ENCODE results near the gene TRIM72.
"Not testable (repeated sequence)": the region's sequence is repeated elsewhere in the genome, so short reads cannot be mapped to it uniquely, and the experiment has no call there.

The TRIM72 gene

DNA sequence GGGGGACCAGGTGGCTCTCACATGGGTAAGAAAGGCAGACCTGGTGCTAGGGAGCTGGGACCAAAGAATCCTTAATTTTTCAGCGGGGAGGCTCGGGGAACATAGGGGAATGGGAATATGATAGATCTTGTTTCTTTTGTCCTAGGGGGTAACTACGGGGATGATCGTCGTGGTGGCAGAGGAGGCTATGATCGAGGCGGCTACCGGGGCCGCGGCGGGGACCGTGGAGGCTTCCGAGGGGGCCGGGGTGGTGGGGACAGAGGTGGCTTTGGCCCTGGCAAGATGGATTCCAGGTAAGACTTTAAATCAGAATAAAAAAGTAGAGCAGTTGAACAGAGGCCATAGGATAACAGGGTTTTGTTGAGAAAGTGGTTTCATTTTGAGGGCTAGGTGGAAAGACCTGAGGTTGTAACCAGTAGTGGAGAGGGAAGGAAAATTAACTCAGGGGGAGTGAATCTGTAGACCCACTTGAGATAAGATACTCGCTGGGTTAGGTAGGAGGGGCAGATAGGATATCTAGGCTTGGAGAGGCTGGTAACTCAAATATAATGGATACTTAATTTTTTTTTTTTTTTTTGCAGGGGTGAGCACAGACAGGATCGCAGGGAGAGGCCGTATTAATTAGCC lies 23.0 kb upstream of the TRIM72 start:
- no peak for DNase-seq

DNA sequence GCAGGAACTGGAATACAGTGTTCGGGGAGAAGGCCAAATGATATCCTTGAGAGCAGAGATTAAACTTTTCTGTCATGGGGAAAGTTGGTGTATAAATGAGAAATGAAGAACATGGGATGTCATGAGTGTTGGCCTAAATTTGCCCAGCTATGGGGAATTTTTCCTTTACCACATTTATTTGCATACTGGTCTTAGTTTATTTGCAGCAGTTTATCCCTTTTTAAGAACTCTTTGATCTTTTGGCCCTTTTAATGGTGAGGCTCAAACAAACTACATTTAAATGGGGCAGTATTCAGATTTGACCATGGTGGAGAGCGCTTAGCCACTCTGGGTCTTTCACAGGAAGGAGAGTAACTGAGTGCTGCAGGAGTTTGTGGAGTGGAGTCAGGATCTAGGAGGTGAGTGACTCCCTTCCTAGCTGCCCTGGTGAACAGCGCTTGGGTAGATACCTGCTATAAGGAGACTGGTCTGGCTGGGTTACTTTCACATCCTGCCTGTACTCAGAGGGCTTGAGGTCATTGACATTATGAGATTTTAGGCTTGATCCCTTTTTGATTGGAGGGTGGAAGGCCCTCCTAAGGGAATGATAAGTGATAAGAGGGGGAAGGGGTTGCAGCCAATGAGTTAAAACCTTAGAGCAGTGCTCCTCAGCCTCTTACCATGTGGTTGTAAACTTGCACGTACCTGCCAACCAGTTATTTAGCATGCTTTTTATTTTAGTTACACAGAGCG lies 22.1 kb upstream of the TRIM72 start:
- no peak for DNase-seq

DNA sequence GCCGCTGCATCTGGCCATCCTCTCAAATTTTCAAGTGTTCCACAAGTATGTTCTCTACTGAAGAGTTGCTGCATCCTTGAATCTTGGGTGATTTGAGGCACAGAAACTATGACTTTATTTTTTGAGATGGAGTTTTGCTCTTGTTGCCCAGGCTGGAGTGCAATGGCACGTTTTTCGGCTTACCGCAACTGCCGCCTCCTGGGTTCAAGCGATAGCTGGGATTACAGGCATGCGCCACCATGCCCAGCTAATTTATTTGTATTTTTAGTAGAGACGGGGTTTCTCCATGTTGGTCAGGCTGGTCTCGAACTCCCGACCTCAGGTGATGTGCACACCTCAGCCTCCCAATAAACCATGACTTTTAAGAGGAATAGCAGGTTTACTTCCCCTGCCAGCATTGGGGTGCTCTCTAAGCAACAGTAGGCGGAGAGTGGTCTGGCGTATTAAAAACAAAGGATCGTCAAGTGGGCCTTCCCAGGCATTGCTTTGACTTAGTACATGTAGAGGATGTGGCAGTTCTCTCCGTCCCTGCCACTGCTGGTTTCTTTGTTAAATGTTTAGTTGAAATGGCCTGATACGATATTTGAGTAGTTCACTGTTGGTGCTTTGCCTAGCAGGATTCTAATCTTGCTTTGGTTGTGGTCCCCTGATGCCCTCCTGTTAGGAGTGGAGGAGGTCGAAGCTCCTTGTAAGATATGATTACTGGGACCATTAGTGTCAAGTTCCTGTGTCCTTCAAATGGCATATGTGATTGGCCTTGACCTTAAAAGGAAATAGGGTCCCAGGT lies 20.9 kb upstream of the TRIM72 start:
- DNase-seq: no peak

DNA sequence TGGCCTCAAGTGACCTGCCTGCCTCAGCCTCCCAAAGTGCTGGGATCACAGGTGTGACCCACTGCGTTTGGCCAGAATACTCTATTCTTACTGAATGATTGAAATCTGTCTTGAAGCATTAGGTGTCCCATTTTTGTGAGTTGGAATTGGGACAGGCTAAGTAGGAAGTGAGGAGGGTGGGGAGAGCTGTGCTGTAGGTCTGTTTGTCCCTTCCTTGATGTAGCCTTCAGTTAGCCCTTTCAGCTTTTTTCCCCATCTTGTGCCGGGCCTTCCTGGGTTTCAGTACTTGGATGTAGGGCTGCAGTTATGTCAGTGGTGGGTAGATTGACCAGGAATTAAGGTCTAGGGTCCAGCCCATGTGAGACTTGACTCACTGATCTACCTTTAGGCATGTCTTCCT lies 20.0 kb upstream of the TRIM72 start:
- DNase-seq: no peak

DNA sequence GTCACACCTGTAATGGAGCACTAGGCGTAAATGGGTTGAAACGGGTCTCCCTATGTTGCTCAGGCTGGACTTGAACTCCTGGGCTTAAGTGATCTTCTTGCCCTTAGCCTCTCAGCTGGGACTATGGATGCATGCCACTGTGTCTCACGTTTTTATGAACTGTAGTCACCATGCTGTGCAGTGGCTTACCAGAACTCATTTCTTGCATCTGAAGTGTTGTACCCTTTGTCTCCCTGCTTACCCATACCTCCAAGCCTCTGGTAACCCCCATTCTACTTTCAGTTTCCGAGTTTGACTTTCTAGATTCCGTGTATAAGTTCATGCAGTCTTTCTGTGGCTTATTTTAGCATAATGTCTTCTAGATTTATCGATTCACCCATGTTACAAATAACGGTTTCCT lies 19.0 kb upstream of the TRIM72 start:
- no peak for DNase-seq

DNA sequence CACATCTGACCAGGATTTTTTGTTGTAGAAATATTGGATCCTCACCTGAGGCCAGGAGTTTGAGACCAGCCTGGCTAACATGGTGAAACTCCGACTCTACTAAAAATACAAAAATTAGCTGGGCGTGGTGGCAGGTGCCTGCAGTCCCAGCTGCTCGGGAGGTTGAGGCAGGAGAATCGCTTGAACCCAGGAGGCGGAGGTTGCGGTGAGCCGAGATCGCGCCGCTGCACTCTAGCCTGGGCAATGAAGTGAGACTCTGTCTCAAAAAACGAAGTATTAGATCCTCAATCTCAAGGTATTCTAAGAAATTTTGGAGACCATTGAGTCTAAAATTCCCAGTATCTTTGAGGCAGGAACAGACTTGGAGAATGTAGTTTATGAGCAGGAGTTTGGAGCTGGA lies 18.1 kb upstream of the TRIM72 start:
- DNase-seq: not testable (repeated sequence)

DNA sequence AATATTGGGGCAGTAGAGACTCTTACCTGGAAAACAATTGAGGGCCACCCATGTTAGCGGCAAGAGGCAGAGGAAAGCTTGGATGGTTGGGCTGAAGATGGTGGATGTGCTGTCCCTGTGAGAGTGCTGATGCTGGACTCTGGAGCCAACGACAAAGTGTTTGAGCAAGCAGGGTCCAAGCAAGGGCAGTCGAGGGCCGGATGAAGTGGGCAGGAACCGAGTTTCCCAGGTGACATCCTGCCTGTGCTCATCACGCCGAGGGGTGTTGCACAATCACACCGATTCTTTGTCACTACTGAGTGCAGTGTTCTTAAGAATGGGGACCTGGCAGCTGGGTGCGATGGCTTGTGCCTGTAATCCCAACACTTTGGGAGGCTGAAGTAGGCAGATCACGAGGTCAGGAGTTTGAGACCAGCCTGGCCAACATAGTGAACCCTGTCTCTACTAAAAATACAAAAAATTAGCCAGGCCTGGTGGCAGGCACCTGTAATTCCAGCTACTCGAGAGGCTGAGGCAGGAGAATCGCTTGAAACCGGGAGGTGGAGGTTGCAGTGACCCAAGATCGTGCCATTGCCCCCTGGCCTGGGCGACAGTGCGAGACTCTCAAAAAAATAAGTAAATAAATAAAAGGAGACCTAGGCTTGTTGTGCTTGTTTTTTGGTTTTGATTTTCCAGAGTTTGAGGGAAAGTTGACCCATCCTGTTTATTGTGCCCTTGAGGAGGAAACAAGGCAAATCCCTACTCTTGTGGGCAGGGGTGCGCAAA lies 17.4 kb upstream of the TRIM72 start:
- no peak for DNase-seq

DNA sequence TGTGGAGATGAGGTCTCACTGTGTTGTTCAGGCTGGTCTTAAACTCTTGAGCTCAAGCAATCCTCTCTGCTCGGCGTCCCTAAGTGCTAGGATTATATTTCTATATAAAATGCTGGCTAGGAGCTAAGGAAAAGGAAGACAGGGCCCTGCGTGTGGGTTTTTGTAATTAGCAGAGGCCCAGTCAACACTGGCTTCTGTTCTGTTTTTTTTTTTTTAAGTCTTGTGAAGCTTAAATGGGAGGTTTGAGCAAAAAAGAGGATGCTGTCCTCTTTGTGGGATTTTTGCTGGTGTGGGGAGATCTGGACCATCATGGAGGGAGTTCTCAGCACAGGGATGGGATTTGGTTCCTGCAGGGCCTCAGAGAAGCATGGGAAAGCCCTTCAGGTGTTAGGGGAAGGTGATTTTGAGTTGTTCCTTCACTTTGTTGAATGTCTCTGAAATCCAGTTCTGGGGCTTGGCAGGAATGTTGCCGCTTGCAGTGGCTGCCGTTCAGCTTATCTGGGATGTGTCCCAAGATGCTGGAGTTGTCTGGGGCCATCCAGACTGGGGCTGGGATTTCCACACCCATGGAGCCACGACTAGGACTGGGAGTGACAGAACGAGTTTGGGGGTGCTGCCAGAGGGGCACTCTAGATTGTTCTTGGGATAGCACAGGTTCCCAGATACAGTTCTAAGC lies 15.6 kb upstream of the TRIM72 start:
- no peak for DNase-seq

DNA sequence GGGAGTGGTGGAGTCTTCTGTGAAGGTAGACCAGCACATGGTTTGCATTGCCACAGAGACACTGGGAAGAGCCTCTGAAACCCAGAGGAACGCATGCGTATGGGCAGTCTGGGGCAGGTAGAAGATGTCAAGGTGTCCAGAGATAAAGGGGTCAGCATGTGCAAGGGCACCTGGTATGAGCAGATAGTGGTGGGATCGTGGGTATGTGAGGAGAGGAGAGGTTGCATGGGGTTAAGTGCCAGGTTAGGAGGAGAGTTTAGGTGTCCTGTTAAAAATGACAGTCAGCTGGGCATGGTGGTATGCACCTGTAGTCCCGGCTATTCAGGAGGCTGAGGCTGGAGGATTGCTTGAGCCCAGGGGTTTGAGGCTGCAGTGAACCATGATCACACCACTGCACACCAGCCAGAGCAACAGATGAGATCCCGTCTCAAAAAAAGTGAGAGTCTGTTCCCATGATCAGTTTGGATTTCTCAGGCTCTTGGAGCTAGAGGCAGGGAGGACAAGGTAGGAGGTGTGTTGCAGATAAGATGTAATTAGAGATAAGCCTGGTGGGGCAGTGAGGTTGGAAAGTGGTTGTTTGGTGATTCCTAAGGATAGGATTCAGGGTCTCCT lies 14.4 kb upstream of the TRIM72 start:
- DNase-seq: no peak

DNA sequence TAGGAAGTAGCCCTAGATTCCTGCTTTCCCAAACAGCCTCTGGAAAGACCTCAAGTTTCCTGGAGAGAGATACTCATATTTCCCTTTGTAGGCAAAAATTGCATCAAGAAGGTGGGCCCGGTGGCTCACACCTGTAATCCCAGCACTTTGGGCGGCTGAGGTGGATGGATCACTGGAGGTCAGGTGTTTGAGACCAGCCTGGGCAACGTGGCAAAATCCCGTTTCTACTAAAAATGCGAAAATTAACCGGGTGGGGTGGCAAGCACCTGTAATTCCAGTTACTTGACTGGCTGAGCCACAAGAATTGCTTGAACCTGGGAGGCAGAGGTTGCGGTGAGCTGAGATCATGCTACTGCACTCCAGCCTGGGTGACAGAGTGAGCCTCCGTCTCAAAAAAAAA lies 13.8 kb upstream of the TRIM72 start:
- not testable (repeated sequence) for DNase-seq

DNA sequence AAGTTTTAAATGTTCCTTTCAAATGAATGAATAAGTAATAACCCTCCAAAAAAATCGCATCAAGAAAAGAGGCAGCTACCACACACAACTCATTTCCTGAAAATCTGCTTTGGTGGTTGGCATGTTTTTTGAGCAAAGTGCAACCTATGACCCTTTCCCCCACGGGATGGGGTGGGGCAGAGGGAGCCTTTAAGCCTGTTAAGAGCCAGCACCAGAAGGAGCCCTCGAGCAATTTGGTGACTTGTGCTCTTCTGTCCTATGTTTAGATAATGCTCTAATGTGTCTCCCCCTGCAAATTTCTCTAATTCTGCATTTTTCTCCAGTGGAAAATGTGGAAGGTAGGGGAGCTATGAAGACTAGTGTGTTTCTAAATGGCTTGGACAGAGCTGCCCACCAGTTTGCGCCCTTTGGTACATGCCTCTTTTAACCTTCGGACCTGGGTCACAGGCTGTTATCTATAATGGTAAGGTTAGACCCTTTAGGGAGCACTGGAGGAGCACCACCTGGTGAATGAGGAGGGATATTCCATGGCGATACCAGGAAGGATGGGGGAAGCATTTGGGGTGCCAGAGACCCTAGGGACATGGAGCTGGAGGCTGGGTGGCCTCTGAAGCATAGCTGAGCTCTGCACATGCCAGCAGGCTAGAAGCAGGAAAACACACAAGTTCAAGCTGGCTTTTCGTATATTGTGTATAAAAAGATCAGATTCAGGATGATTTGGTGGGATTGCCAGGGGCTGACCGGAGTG lies 12.9 kb upstream of the TRIM72 start:
- DNase-seq: peak in 1 of 2 donors; percentile 68

DNA sequence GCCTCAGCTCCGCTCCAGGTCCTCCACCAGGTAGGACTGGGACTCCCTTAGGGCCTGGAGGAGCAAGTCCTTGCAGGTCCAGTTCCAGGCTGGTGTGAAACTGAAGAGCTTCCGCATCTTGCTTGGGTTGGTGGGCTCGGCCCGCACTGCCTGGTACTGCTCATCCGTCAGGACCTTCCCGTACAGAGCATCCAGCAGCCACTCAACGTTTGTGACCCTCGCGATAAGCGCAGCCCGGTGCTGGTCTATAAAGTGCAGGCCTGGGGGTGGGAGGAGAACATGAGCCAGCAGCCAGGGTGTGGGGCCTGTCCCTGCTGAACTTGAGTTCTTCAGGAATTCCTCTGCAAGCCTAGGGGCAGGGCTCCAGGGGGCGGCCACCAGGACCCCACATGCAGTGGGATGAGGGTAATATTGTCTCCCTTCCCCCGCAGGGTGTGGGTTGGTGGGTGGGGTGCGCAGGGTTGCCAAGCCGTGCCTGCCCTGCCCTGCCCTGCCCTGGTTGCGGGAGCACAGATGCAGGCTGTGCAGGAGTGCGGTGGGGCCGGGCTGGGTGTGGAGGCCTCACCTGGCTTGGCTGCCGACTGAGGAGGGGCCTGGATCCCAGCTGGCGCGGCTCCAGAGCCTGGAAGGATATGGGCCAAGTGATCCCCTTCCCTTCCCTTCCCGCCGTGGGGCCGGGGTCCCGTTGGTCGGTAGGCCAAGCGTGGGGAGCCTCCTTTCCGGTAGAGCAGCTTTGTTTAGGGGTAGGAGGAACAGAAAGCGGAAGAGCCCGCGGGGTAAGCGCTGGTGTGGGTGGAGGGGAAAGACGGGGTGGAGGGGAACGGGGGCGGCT lies 12.1 kb upstream of the TRIM72 start:
- peak; percentile 56 to 65 for DNase-seq

DNA sequence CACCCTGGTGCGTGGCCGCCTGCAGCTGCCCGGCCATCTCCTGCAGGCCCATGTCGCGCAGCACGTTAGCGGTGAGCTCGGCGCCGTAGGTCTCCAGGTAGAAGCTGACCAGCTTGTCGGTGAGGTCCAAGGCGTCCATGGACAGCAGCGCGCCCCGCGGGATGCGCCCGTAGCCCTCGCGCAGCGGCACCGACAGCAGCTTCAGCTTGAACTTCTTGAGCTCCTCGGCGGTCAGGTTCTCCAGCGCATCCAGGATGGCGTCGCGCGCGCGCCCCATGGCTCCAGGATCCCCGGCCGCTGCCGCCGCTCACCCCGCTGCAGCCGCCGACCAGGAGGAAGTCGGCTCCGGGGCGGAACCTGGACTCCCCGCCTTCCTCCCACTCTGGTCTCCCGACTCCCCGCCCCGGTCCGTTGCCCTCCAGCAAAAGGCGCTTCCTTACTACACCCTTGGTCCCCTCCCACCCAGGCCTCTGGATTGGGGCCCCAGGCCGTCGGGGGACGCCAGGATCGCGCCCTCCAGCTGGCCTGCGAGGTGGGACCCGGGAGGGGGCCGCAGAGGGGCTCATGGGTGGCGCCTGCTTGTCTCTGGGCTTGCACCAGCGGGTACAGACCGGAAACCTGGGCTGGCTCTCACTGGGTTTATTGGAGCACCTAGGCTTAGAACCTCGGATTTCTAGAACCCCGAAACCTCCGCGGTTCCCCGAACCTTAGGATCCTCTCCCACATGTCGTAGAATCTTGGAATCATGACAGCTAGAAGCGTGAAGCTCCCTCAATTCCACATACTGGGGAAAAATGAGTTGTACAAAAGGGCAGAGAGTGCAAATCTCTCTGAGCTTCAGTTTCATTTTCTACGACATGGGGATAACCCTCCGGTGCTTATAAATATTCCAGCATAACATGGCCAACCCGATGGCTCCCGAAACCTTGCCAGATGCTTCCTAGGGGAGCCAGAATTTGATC lies 11.2 kb upstream of the TRIM72 start, which contains the start of gene PYCARD:
Gene PYCARD, minus strand, starts transcription at position 347 of the 962 bp plus-strand sequence. Its CDS starts 70 bp downstream, at position 277.
- DNase-seq: peak in 1 of 2 donors; percentile 65

DNA sequence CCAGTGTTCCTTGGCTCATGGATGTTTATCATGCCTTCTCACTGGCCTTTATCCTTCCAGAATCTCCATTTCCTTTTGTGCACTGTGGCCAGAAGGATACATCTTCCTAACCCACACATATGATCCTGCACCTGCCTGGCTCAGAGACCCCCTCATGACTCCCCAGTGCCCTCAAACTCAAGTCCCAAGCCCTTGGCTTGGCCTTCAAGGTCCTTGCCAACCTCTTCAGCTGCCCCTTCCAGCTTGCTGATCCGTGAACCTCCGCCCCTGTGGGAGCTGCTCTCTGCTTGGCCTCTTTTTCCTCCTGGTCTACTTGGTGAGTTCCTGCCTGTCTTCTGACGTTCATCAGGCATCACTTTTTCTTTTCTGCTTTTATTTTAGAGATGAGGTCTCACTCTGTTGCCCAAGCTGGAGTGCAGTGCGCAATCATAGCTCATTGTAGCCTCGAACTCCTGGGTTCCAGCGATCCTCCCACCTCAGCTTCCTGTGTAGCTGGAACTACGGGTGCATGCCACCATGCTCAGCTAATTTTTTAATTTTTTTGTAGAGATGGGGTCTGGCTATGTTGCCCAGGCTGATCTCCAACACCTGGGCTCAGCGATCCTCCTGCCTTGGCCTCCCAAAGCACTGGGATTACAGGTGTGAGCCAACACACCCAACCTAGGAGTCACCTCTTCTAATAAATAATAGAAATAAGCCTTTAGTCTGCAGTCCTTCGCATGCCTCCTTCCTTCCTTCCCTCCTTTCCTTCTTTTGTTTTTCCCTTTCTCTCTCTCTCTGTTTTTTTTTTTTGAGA lies 8.8 kb upstream of the TRIM72 start:
- DNase-seq: no peak

DNA sequence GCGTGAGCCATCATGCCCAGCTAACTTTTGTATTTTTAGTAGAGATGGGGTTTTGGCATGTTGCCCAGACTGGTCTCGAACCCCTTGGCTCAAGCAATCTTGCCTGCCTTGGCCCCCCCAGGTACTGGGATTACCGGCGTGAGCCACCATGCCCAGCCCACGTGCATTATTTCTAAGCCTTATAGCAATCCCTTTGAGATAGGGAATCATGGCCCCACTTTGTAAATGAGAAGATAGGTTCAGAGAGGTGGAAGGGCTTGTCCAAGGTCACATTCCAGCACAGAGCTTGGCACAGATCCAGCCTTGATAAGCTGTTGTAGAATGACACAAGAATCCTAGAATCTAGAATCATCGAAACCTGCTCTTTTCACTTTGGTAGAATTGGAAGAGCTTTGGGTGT lies 7.1 kb upstream of the TRIM72 start:
- no peak for DNase-seq

DNA sequence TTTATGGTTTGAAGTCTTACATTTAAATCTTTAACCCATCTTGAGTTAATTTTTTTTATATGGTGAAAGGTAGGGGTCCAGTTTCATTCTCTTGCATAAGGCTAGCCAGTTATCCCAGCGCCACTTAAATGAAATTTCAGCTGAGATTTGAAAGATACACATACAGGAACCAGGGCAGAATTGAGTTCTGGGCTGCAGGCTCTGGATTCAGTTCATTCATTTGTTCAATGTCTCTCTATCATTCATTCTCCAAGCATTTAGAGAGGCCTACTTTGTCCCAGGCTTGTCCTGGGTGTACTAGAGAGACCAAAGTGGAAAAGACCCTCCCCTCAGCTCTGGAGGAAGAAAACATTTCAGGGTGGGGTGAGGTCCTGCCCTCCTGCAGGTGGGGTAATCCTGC lies 577 bp upstream of the TRIM72 start:
- no peak for DNase-seq

DNA sequence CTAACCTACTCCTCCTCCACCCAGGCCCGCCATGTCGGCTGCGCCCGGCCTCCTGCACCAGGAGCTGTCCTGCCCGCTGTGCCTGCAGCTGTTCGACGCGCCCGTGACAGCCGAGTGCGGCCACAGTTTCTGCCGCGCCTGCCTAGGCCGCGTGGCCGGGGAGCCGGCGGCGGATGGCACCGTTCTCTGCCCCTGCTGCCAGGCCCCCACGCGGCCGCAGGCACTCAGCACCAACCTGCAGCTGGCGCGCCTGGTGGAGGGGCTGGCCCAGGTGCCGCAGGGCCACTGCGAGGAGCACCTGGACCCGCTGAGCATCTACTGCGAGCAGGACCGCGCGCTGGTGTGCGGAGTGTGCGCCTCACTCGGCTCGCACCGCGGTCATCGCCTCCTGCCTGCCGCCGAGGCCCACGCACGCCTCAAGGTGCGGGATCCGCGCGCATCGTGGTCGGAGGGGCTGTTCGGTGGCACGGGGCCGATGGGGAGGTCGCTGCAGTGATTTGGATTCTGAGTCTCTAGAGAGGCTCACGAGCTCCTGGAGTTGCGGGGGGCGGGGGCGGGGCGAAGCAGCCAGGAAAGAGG lies 878 bp downstream of the TRIM72 start:
- no peak for DNase-seq
